Dermis microvascular lymphatic vessel endothelial cell (primary cell): ENCODE data around the gene ARL8A. TPM values are rescaled to one million over a fixed set of nuclear protein-coding genes. Genes with fewer than 3 reads are reported as not detected.
"Not testable (repeated sequence)": the region's sequence is repeated elsewhere in the genome, so short reads cannot be mapped to it uniquely, and the experiment has no call there.

Experiments used
- DNase-seq, 2 donors: peaks; one replicate each; pipeline versions ENCODE4 v3.0.0 to v3.0.0-alpha.2; 2010; ENCODE audit warnings: low read depth in 2 of 2
- total RNA-seq: library from RNA; depleted of rRNA; stranded (reverse); fragments of >200 nt; gene quantifications from 2 replicates; pipeline ENCODE4 v1.2.1, GENCODE V29; 2014

Gene ARL8A
- total RNA-seq, 1 donor from 2014 or later, result 16.8 TPM

DNA sequence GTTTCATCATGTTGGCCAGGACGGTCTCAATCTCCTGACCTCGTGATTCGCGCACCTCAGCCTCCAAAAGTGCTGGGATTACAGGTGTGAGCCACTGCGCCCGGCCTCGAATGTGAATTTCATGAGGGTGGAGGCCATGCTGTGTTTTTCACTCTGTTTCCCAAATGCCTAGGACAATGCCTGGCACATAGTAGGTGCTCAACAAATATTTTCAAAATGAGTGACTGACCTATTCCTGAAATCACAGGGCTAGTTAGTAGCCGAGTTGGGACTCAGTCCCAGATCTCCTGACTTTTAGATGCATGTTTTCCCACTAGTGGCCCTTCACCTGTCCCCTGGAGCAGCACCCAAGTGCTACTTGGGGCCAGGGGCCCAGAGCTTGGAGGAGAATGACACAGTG is 28.2 kb downstream of the ARL8A start:
- no peak for DNase-seq

DNA sequence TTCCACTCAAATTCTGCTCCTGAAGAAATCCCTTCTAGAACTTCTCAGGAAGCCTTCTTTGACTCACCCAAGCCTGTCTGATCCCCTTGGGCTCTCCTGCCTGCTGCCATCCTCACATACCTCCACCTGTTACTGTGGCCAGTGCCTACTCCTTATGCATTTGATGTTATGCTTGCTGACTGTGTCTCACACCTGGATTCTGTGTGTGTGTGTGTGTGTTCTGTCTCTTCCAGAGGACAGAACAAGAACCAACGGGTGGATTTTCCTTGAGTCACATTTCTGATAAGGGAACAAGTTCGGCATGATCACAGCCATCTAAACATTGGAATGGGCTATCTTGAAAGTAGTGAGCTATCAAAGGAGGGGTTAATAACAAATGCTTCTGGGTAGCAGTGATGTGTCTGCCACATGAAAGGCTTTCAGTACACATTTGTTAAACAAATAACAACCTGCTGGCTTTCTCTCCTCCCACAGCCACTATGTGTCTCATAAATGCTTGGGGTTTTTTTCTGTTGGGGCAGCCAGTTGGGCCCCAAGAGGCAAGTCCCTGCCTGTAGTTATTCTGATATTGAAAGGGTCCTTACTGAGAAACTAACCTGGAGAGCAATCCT is 30.7 kb downstream of the ARL8A start:
- no peak for DNase-seq

DNA sequence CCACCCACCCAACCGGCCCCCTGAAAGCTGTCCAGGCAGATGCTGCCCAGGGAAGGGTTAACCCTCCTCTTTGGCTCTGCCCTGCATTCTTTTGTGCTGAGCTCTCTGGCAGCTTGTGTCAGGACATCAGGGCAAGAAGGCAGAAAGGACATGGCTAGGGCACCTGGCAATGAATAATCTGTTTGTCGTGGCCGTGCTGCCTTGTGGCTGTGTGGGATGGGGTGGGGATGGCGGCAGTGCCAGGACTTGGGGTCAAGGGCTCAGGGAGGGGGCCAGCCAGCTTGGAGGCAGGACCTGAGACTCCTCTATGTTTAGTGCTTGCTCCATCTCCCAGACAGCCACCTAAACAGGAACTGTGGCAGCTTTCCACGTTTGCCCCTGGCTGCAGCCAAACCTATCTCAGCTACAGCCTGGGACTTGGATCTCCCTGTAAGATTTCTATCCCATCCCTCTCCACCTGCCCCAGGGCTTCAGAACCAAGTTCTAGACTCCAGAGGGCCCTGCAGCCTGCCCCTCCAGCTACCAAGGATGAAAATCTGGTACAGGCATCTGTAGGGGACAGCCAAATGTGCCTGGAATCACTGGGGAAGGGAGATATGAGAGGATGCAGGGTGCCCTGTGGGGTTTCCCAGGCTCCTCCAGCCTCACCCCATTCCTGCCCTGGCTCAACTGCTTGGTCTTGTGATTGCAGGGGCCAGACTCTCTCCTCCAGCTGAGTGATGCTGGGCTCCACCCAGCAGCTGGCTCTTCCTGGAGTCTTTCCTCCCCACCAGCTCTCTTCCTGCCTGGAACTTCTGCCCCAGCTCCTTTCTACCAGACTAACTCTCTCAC is 31.5 kb downstream of the ARL8A start:
- no peak for DNase-seq

DNA sequence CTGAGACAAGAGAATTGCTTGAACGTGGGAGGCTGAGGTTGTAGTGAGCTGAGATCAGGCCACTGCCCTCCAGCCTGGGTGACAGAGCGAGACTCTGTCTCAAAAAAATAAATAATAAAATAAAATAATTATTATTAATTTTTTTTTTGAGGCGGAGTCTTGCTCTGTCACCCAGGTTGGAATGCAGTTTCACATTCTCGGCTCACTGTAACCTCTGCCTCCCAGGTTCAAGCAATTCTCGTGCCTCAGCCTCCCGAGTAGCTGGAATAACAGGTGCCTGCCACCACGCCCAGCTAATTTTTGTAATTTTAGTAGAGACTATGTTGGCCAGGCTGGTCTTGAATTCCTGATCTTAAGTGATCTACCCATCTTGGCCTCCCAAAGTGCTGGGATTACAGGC is 32.9 kb downstream of the ARL8A start:
- not testable (repeated sequence) for DNase-seq

DNA sequence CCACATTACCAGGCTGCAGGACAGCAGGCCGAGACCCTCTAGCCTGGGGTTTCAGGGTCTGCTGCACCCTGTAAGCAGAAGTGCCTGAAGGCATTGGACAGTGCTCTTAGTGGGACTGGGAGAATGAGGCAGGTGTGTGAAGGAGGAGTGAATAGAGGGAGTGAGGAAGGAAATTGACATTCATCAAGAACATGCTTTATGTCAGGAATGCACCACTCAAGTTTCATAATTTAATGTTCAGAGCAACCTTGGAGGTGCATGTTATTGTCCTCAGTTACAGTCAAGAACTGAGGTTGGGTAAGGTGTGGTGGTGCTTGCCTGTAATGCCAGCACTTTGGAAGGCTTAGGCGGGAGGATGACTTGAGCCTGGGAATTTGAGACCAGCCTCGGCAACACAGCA is 33.6 kb downstream of the ARL8A start:
- DNase-seq, result no peak

DNA sequence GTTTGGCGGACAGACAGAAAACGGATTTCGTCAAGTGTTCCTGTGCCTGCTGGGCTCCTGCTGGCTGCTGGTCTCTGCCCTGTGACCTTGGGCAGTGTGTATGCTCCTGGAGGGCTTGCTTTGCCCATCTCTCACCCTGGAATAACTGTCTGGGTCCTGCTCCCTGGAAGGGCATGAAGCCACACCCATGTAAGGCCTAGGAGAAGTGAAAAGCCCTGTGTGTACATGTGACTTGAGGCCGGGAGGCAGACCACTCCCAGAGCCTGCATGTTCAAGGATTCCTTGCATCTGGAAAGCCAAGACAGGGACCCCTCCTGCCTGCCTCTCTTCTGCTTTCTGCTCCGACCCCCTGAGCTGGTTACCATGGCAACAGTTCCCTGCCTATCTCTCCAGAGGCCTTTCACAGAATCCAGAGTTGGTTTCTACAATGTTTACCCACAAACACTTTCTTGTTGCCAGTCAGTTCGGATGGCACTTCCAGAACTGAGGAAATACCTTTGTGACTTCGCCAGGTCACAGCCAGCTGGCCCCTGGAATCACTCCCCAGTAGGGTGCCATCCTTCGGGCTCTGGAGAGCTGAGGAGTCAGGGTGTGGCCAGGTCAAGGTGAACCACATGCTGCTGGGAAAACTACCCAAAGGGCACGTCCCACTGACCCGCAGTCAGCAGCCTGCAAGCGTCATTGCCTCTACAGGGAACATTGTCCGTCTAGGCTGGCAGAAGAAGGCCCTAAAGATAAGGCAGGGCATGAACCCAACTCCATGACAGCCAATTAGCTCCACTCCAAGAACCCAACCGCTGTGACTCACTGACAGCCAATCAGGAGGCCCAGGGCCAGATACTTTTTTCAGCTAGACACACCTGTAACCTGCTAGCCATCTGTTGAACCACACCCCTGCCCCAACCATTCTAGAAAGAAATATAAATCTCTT is 36.5 kb downstream of the ARL8A start:
- no peak for DNase-seq

DNA sequence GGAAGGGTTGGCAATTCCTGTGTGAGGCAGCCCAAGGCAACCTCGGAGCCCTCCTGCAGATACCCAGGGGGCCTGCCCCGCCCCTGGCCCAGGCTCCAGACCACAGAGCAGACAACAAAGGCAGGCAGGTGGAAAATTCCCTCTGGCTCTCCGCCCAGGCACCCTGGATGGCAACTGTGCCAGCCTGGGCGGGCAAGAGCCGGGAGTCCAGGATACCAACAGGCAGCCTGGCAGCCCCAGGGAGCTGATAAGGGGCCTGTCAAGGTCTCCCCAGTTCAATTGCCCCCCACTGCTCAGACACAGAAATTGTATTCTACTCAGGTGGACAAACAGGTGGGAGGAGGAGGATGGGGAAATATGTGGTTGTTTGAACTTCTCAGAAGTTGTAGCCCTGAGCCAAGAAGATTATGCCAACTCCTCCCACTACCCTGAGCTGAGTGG is 37.2 kb downstream of the ARL8A start:
- no peak for DNase-seq

DNA sequence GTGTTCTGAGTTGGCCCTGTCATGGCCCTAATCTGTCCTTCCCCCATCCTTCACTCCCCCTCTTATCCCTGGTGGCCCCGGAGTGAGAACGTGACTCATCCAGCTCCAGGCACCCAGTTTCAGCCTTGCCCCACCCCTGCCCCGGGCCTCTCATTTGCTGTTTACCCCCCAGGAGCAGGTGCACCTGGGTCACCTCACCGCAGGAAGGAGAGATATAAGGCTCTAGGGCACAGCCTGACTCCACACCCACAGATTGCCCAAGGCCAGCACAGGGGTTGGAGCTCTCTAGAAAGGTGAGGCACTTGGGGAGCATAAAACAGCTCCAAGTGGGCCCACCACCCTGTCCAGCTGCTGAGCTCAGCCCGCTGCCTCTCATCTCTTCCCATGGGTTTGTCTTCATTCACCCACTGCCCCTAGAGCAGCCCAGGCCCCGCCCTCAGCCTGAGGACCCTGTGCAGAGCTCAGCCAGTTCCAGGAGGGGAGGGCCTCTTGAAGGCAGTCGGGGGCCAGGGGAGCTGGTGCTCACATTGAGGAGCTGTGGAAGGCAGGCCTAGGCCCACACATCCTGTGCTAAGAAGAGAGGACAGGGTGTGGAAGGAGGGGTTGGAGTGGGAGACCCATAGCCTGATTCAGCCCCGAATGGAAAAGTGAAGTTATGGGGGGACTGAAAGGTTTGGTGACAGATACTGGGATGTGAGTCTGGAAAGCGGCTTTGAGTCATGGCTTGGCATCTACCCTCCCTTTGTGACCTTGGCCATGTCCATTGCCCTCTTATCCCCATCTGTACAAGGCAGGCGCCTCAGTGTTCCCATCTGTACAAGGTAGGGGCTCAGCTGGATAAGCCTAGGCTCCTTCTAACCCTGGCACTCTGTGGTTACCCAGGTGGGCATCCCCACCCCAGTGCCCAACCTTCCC is 37.9 kb downstream of the ARL8A start:
- no peak for DNase-seq

DNA sequence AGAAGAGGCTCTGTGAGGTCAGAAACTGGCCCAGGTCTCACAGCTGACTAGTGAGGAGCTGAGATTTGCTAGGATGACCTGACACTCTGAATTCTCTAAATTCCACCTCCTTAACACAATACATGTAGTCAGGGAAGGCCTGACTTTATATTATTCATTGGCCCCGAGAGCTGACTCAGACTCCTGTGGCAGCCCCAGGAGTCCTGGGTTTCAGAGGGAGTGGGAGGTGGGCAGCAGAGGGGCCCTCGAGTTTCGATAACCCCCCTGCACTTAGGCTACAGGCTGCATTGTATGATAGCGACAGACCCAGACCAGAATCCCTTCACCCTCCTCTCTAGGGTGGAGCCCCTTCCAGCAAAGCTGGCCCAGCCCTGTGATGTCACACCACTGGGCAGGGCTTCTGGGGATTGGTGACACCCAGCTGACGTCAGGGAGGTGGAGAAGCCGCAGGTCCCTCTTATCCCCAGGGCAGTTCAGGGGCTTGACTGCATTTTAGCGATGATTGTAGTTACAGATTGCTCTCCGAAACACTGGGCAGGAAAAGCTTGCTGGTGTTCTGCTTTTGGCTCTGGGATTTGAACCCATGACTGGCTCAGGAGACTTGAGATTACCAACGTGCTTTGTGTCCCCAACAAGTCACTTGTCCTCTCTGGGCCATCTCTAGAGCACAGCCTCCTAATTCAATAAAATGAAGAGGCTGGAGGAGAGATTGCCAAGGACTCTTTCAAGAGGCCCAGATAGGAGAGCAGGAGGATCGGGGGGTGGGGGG is 38.8 kb downstream of the ARL8A start:
- no peak for DNase-seq

DNA sequence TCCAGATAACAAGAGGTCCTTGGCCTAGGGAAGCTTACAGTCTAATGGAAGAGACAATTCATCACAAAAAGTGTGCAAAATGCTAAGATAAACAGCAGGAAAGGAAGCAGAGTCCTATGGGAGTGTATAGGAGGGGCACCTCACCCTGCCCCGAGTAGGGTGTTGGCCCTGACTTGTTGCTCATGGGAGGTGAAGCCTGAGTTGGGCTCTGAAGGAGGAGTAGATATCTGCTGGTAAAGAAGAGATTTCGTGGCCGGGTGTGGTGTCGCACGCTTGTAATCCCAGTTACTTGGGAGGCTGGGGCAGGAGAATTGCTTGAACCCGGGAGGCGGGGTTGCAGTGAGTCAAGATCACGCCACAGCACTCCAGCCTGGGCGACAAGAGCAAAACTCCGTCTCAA is 40.5 kb downstream of the ARL8A start:
- no peak for DNase-seq

DNA sequence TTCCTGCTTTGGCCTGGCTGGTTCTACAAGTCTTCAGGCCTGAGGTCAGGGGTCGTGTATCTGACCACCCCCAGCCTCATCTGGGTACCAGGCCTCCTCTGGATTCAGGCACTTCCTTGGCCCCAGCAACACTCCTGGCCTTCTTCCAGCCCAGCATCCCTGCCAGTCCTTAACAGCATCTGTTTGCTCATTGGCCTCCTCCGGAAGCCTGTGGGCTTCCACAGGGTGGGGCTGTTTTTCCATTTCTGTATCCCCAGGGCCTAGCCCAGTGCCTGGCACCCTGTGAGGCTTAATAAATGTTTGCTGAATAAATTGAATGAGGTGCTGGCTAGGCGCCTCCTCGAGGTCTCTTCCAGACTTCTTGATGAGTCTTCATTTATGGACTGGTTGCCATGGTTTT is 43.4 kb downstream of the ARL8A start:
- DNase-seq, result no peak

DNA sequence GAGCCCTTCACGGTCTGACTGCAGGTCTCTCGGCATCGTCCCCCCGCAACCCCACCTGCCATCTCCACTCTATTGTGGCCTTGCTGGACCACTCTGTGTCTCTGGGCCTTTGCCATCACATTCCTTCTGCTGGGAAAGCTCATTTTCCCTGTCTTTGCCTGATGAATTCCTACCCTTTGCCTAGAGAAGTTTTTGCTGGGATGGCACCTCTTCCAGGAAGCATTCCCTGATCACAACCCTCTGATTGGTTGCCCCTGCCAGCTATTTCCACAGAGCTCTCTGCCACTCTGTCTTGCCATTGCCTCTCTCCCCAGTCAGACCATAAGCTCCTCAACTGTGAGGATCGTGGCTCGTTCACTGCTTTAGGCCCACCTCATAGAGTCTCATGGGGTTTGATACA is 50.7 kb downstream of the ARL8A start:
- DNase-seq, result no peak

DNA sequence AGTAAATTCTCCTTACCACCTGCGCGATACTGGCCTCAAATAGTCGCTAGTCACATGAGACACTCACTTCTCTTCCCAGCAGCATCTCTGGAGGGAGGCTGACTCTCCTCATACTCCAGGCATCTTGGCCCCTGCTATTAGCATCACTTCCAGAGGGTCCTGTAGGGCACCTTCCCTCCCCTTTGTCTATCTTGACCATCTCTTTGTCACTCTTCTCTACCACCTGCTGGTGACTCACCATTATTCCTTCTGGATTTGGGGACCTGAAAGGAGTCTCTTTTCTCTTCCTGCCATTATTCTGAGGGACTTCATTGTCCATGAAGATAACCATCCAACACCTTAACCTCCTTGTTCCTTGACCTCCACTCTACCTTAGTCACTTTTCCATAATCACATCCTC is 53.5 kb downstream of the ARL8A start:
- no peak for DNase-seq

DNA sequence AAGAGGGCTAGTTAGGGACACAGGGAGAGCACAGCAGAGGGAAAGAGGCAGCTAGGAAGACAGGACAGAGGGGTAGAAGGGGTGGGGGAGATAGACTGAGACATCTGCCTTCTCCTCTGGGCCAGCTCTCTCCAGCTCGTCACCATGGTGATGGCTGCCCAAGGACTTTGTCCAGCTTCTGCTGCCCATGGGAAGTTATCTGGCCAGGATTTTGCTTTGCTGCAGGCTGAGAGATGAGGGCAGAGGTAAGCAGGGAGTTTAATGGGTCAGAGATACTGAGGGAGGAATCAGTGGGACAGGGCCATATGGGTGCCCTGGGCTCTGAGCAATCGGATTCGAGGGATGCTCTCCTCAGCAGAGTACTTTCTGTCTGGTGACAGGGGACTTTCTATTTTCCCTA is 56.3 kb downstream of the ARL8A start:
- no peak for DNase-seq

DNA sequence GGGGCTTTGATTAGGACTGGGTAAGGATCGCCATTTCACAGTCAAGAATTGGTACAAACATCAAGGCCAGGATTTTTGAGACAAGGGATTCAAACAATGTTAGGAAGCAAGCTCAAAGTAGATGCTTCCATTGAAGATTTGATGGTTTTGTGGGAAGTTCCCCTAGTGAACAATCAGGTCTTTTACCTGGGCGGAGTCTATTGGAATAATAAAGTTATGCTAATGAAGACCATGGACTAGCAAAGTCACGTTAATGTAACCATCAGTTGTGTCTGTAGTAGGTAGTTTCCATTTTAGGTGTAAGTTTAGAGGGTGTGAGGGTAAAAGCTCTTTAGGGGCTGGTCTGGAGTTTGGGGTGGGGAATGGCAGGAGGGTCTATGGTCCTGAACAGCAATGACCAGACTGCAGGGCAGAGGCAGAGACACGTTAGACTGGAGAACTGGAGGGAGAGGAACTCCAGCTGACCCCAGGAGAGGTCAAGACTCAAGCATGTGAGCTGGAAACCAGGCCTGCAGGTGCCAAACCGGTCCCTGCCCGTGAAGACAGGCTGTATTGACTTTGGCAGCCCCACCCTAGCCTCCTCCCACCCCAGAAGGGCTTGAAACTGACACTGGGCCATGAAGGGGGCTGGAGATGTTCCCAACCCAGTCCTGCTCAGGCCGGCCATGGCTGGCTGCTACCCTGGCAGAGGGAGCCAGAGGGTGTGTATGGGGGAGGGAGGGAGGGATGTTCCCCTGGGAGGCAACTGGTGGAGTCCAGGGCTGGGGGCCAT is 57.8 kb downstream of the ARL8A start:
- no peak for DNase-seq

DNA sequence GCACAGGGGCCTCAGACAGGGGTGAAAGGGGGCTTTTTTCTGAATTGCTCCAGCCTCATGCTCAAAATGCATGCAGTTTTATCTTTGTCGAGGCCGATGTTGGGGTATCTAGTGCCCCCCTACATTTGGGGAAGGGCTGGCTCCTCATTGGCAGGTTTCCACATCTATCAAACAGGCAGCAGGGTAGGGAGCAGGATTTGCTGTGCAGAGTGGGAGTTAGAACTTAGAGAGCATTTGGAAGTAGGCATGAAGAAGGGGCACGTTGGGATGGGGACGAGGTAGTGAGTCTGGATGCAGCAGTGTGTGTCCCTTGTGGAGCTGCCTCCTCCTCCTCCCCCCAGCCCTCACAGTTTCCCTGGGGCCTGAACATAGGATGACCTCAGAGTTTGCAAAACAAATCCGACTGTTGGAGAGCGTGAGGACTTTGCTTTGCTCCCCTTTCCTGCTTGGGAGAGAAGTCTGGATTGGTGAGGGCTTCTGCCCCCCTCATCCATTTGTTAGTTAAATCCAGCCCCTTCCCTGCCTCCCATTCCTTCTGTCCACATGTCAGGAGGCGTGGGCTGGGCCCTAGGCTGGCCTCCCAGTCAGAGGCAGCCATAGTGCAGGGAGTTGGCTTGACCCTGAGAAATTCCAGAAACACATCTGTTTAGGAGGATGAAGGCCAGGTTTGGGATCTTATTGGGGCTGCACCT is 58.7 kb downstream of the ARL8A start:
- no peak for DNase-seq

DNA sequence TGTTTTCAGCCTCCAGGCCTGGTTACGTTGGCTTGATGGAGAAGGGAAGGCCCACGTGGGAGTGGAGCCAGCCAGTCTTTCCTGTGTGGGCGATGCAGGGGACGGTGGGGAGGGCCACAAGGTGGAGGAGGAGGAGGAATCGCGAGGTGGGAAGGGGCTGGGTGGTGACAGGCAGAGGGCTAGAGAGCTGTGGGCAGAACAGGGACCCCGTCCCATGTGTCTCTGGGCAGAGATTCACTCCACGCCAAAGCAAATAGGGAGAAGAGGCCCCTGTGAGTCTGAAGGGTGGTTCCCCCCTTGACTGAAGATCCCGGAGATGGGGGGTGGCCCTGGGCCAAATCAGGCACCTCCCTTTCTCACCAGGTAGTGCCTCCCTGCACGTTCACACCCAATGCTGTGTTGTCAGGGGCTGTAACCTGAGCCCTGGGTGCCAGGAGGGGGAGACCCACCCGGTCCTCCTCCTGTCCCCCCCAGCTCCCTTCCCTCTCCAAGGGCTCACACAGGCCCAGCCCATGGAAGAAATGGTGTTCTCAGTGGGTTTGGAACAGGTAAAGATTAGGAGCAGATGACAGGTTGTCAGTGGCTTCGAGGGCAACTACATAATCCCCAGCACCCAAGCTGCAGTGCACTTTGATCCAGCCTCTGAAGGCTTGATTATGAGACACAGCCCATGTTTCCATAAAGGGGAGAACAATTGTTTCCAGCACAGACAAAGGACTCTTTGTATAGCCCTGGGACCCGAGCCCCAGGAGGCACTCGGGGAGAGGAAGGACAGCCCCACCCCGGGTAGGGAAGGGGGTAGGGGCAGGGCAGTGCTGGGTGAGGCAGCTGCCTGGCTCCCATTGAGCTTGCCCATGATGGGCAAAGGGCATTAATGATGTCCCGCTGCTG is 59.5 kb downstream of the ARL8A start:
- DNase-seq, result no peak
